Measurements from ENCODE around the gene RASSF4.

RASSF4 gene

DNA sequence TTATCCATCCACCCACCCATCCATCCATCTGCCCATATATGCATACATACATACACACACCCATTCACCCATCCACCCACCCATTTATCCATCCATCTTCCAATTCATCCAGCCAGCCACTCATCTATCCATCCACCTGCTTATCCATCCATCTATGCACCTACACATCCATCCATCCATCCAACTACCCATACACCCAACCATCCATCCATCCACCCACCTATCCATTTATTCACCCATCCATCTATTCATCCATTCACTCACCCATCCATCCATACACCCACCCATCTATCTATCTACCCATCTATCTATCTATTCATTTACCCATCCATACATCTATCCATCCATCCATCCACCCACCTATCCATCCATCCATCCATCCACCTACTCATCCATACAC lies 31.1 kb upstream of the RASSF4 start:
- DNase-seq: no peak

DNA sequence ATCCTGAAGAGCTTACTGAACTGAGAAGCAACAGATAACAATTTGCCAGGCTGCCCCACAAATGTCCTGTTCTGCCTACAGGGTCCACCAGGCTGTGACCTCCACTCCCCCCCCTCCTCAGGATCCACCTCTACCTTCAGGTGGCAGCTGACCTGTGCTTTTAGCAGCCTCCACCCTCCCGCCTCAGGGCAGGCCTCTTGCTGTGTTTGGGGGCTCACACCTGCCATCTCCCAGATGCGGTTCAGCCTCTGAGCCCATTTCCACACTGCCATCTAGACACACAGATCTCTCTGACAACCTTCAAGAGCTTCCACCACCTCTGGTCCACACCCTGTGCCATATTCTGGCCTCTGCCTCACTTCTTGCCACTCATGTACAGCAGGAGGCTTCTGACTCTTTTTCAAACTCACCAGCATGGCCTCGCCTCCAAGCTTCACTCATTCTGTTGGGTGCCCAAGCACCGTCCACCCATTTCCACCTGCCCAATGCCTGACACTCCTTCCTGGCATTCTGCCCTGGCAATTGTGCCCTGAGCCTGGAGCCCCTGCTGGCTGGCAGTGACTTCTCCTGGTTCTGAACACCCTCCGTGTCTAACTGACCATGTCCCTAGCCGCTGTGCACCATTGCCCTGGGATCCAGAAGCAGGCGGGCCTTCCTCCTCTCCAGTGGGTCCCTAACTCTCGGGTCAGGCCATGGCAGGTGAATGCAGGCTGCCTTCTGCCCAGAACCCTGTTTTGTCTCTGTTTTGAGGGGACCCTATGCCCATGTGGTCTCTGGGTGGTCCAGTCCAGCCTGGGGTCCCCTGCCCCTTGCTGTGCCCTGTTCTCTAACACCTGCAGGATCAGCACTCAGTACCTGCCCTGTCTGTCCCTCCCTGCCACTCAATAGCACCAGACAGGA lies 30.0 kb upstream of the RASSF4 start:
- DNase-seq: no peak

DNA sequence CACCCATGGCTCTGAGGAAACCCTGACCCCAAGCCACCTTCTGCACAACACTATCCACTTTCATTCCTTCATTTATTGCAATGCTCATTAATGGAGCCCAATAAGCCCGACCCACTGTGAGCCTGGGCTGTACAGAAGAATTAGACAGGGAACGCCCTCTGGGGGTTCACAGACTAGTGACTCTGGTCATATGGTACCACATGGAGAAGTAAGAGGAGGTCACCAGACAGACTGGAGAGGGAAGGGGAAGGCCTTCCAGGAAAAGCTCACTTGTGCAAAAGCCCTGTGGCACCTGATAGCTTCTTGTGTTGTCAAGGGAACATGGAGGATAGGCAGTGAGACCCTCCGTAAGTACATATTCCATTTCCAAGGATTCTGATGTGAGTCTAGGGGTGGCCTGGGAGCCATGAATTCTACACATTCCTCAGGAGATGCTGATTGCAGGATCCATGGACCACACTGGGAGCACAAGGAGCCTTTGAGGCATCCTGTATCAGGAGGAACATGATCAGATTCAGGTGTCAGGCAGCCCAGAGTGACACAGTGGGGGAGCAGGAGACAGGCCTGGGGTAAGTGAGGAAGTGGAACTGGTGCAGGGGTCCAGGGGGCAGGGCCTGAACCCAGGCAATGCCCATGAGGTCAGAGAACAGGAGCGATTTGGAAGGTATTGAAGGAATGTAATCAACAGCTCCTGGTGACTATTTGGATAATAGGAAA lies 28.5 kb upstream of the RASSF4 start:
- DNase-seq: no peak

DNA sequence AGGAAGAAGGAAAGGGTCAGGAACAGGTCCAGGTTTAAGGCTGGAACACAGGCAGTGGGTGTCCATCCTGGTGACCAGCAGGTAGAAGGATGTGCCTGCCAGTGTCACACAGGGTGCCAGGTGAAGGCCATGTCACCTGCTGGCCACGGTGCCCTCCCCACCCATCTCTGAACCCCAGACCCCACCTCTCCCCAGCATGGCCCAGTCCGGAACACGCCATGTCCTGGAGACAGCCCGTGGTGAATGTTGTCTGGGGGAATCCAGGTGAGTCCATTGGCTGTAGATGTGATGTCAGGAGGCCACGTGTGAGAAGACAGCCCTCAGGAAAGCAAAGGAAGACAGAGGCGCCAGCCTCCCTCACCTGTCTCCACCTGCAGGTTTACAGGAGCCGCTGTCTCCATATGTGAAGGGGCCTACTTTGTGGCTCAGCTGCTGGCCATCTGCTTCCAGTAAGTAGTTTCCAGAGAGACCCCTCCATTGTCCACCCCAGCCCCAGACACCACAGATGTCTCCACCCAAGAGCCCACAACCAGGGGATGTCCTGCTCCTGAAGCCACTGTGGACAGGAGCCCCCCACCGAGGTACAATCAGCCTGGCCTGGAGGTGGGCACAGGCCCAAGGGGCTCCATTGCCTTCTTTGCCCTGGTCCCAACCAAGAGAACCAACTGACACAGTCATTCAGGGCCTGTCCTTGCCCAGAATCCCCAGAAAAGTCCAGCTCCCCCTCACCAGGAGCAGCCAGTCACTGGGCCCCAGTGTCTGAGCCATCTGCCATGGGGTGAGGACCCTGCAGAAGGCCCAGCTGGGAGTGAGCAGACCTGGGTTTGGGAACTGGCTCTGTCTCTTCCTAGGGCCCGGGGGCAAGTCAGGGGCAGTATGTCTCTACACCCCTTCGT lies 27.7 kb upstream of the RASSF4 start:
- no peak for DNase-seq

DNA sequence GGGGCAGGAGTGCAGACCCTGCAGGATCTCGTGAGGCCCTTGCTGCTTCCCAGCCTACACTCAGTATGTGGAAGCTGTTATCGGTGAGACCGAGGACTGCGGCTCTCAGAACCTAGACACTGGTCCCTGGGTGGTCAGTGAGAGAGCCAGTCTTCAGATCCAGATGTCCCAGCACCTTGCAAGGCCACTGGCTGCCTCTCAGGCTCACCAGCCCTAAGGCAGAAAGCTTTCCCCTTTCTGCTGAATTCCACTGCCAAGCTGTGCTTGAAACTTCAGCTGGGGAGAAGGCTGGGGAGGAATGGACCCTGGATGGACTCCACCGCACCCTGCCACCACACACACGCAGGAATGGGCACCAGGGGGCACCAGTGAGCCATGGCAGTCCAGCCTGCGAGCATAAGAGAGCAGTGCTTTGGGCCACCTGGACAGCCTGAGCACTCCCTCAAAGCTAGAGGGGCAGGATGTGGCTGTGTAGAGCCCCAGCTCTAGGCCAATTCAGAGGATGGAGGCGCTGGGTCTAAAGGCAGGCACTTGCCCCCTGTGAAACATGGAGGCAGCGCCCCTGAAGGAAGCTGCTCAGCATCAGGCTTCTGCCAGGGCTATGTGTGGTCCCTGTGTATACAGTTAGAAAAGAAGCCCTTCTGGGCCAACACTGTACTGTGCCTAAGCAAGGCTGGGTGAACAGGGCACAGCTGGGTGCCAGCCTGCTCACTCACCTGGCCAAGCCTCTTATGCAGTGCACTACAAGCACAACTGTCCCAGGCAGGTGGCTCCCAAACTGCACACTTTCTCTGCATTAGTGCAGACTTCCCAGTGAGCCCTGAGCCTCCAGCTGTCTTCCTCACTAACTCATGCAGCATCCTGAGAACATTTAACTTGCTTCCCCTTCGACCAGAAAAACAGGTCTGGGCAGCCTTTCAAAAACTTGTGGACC lies 26.8 kb upstream of the RASSF4 start:
- peak; percentile 80 for DNase-seq

DNA sequence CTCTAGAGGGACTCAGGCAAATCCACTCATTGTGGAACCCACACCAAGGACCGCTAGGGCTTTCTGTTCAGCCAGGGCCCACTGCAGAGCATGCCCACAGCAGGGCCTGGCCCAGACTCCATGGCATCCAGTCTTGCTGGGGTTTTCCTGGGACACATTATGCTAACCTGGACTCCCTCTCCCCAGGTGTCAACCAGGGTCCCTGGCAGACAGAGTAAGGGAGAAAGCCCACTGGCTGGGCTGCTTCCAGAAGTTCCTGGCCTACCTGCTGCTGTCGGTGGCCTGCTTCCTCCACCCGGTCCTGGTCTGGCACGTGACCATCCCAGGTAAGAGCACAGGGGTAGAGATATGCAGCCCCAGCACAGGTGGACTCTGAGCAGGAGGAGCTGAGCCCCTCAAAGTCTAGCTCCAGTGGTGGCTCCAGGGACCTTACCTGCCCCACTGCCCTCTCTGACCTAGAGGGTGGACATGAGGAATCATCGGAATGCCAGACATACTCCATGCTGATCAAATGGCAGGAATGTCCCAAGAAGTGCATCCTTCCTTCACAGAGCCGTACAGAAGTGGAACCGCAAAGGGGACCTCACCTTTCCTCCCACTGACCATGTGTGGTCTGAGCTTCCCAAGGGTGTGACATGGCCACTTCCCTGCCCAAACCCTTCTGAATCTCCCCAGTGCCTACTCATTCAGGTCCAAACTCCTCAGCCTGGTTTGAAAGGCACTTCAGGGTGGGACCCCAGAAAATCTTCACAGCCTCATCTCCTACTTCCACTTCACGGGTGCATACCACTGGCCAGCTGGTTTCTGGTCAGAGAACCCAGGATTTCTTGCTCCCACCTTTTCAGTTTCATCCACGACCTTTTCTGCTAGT lies 25.9 kb upstream of the RASSF4 start:
- no peak for DNase-seq

DNA sequence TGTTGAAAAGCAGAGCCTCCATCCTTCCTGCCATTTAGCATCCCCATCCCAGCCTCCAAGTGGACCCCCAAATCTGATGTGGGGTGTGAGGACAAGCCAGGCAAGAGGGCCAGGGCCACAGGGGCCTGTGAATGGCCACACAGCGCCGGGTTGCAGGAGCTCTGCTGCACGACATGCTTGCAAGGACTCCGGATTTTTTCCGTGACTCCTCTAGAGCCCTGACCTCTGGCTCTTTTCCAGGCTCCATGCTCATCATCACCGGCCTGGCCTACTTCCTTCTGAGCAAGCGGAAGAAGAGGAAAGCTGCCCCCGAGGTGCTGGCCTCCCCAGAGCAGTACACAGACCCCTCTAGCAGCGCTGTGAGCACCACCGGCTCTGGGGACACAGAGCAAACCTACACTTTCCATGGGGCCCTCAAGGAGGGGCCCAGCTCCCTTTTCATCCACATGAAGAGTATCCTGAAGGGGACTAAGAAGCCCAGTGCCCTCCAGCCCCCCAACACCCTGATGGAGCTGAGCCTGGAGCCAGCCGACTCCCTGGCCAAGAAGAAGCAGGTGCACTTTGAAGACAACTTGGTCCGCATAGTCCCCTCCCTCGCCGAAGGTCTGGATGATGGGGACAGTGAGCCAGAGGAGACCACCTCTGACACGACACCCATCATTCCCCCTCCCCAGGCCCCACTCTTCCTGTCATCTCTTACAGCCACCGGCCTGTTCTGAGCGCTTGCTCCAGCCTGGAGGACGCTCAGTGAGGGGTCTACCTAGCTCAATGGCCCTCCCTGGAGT lies 25.0 kb upstream of the RASSF4 start:
- DNase-seq: no peak

DNA sequence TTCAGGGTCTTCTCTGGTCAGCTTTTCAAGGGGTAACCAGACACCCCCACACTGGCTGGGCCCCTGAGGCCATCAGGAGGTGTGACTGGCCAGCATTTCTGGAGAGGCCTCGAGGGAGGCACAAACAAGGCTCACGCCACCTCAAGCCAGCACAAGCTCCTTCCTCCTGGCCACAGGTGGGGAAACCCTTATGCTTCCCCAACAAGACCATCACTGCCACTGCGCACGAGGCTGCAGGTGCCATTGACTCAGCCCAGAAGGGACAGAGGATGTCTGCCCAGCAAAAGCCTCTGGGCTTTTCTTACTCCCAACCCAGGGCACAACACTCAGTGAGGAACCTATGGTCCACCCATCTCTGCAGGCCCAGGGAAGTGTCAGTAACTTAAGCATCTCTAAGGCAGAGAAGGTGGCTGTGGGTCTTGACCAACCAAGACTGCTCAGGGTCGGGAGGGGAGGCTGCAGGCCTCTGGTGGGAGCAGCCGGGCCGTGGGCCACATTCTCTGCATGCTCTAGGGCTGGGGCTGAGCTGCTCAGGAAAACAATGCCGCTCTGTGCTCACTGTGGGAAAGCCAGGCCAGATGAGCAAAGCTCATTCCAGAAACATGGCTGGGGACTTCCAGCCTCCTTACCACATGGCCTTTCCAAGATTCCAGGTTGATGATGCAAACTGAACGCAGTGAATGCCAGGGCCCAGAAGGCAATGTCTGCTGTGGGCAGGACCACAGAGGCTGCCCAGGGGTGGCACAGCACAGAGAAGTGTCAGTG lies 24.2 kb upstream of the RASSF4 start:
- peak; percentile 91 for DNase-seq

DNA sequence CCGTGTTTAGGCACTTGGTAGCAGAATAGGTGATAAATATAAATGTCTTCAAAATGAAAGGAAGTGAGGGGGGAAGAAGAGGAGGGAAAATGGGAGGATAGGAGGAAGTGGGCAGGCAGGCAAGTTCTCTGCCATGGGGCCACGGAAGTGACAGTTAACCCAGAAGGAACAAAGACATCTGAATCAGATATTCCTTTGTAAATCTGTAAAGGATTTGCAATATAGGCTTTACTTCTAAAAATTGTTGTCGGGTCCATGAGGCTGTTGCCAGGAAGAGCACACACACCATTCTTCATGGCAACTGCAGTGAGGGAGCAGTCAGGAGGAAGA lies 23.7 kb upstream of the RASSF4 start:
- no peak for DNase-seq

DNA sequence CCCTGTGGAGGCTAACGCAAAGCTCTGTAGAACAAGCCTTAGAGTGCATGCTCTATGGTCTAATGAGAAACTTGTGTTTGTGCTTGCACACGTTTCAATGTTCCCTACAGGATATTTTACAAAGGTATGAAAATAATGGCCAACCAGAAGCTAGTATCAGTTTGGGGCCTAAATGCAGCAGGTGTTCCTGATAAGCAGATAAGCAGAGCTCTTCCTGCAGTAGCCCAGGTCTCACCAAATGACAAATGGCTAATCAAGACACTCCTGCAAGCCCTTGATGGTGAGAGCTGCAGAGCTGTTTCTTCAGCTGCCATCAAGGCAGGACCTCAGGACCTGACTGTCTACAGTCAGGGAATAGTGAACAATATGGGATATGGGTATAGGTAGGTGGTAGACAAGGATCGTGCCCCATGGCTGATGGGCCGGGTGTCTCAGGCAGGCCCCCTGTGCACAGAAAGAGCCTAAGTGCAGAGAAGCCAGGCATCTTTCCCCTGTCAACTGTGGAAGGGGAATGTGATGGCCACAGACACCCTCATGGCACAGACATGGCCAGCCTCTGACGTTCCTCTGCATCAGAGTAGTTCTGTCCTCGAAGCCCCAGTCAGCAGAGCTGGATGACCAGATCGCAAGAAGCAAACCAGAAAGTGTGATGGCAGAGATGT lies 23.2 kb upstream of the RASSF4 start:
- DNase-seq: no peak

DNA sequence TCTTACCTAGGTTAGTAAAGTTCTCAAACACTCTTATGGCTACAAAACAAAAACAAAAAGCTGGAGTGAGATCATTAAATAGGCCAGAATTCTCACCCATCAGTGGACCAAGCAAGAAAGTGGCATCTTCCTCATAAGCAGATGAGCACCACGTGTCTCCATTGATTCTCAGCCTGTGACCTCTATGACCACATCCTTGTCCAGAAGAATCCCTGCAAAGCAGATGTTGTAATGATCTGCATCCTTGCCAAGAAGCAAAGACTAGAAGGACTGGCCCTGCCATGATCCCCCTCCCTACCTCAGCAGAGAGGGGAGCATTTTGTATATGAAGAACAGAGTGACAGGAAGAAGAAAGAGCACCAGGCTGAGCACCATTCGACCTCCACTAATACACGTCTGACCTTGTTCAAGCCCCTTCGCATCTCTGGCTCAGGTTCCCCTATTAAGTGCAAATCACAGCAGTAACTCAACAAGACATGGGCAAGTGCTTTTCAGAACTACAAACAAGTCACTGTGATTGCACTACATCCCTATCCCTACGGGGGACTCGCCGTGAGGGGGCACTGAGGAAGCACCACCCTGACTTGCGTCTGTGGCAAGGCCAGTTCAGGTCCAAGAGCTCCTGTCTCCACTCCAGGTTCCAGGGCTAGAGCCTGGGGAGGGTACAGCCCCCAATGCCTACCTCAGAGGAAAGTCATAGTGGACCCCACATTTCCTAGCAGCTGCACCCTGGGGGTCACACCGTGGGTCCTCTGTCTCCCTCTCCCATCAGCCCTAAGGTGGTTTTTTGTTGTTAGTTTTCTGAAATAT lies 22.2 kb upstream of the RASSF4 start:
- peak; percentile 54 for DNase-seq

DNA sequence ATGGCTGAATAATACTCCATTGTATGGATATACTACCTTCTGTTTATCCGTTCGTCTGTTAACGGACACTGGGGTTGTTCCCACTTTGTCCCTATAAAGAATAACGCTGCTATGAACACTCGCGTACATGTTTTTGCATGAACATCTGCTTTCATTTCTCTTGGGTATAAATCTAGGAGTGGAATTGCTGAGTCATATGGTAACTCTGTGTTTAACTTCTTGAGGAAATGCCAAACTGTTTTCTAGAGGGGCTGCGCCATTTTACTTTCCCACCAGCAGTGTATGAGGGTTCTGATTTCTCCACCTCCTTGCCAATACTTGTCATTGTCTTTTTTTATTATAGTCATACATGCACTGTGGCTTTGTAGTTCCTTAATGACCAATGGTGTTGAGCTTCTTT lies 20.6 kb upstream of the RASSF4 start:
- DNase-seq: no peak

DNA sequence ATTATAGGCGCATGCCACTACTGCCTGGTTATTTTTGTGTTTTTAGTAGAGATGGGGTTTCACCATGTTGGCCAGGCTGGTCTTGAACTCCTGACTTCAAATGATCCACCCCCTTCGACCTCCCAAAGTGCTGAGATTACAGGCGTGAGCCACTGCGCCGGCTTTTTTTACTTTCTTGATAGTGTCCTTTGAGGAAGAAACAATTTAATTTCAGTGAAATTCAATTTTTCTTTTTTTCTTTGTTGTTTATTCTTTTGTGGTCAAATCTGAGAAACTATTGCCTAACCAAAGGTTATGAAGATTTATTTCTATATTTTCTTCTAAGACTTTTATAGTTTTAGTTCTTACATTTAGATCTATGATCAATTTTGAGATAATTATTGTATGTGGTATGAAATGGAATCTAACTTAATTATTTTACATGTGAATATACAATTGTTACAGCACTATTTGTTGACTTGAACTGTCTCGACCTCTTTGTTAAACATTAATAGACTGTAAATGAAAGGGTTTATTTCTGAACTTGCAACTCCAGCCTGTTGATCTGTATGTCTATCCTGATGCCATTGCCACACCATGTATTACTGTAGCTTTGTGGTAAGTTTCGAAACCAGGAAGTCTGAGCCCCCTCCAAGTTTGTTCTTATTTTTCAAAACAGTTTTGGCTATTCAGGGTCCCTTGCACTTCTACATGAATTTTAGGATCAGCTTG lies 19.8 kb upstream of the RASSF4 start:
- DNase-seq: no peak

DNA sequence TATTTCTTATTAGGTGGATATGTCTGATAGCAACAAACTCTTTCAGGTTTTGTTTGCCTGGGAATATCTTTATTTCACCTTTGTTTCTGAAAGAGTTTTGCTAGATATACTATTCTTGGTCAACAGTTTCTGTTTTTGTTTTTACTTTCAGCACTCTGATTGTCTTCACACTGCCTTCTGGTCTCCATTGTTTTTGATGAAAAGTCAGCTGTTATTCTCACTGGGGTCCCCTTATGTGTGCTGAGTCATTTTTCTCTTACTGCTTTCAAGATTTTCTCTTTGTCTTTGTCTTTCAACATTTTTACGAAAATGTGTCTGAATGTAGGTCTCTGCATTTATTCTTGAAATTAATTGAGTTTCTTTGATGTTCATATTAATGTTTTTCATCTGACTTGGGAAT lies 15.2 kb upstream of the RASSF4 start:
- no peak for DNase-seq

DNA sequence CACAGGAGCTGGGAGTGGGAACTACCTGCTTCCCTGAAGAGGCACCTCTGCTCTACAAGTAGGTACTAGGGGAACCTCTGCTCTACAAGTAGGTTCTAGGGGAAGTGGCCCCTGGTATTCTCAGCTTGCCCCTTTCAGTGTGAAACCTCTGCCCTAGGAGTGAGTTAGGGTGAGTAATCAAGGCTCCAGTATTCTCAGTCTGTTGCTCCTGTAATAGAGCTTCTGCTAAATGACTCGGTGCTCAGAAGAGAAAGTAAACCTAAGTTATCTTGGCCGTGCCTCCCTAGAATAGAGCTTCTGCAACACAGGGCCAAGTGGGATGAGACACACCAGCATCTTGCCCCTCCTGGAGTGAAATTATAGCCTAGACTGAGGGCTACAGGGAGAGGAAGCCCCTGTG lies 13.4 kb upstream of the RASSF4 start:
- peak; percentile 19 for DNase-seq

DNA sequence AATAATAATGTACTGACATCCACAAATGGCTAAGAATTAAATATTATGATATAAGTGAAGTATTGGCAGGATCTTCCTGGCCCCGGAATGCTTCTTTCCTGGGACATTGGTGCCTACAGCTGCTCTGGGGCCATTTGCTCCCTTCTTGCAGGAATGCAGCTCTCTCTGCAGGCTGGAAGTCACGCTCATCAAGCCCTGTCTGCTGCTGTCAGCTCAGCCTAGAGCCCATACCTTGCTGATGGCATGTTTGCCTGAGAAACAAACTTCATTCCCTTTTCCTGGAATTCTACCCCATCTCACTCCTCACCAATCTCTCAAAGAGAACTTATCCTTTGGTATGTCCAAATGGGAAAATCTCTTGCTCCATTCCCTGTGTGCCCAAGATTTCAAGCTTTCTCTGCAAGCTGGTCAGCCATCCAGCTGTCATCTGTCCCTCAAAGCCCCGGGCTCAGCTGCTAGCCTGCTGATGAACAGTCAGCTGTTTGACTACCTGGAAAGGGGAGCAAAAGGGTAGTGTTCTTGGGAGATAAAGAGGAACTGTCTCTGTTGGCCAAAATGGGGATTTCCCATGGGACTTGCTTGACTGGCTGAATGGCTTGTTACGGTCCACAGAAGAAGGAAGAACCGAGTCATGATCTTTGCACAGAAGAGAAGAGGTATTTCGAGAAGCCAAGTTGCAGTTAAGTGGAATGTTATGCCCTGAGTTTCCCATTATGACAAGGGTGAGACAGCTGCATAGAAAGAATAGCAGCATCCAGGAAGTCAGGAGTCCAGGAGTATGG lies 12.0 kb upstream of the RASSF4 start:
- no peak for DNase-seq

DNA sequence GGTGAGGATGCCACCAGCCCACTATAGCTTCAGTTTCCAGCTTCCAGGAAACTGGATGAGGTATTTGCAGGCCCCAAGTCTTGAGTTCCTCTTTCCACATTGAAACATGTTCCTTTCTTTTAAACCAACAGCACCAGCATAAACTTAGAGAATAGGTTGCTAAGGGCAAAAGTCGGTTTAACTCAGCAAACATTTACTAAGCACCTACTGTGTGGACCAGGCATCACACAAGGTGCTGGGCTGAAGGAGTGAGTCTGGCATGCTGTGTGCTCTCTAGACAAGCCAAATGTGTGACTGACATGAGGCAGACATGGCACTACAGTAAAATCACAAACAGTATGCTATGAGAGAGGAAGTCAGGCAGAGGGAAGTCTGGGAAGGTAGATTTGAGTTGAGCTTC lies 11.0 kb upstream of the RASSF4 start:
- DNase-seq: no peak
